BLaER1 treated with 17β-estradiol and CSF1 and Interleukin-3, amounts not matched to agents 10 nM and 100 nM (cell line): ENCODE measurements around the gene TOR1B.
"Not testable (repeated sequence)": the region's sequence is repeated elsewhere in the genome, so short reads cannot be mapped to it uniquely, and the experiment has no call there.

ENCODE experiments used
- H3K27ac ChIP-seq, 11 experiments: shearing (Covaris generic); formaldehyde crosslinking; 2 replicates each; pipeline ENCODE4 v1.8.1; 2022
- H3K27me3 ChIP-seq, 11 experiments: shearing (Covaris generic); formaldehyde crosslinking; 2 replicates each; pipeline ENCODE4 v1.8.1; 2022
- H3K36me3 ChIP-seq, 11 experiments: shearing (Covaris generic); formaldehyde crosslinking; 2 replicates each; pipeline ENCODE4 v1.8.1; 2022
- H3K4me1 ChIP-seq, 10 experiments: shearing (Covaris generic); formaldehyde crosslinking; 2 replicates each; pipeline ENCODE4 v1.8.1; 2022
- H3K4me2 ChIP-seq, 11 experiments: shearing (Covaris generic); formaldehyde crosslinking; 2 replicates each; pipeline ENCODE4 v1.8.1; 2022
- H3K4me3 ChIP-seq, 10 experiments: shearing (Covaris generic); formaldehyde crosslinking; 2 replicates each; pipeline ENCODE4 v1.8.1; 2022
- H3K9ac ChIP-seq, 11 experiments: shearing (Covaris generic); formaldehyde crosslinking; 2 replicates each; pipeline ENCODE4 v1.8.1; 2022
- H3K9me3 ChIP-seq, 11 experiments: shearing (Covaris generic); formaldehyde crosslinking; replicated peaks in 1 of 11; 2 replicates each; pipeline ENCODE4 v1.8.1; 2022
- H4K20me1 ChIP-seq, 11 experiments: shearing (Covaris generic); formaldehyde crosslinking; 2 replicates each; pipeline ENCODE4 v1.8.1; 2022
- Cebpa-rat ChIP-seq, 11 experiments: shearing (Covaris generic); IDR thresholded peaks; 2 replicates each; pipeline ENCODE4 v1.8.1; 2022

Gene TOR1B

DNA sequence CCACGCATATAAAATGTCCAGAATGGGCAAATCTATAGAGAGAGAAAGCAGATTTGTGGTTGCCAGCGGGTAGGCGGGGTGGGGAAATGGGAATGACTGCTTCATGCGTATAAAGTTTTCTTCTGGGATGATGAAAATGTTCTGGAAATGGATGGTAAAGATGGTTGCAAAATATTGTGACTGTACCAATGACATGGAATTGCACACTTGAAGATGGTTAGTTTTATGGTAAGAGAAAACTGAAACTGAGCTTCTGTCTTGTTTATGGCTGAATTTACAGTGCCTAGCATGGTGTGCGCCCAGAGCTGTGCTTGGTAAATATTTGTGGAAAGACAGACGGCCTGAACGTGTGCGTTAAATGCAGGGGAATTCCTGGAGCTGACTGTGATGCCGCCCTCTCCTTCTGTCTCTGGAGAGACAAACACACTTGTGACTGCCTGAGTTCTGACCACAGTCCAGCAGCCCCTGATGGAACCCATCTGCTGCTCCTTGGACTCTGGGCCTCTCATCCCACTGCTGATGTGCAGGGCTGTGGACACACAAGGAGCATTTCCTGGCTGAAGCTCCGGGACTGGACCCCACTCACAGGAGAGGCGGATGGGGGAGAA is 41.6 kb upstream of the TOR1B start:
- peak overlapping the region in 8 of 11 experiments; percentile 28 to 64 (median 52); a peak in 13 of 22 replicates for H3K9ac ChIP-seq
- H3K27me3 ChIP-seq: no peaks in the 10 kb centered on the region
- no peaks in the 10 kb centered on the region for H3K9me3 ChIP-seq
- TF ChIP-seq Cebpa-rat (IDR thresholded peaks at IDR 0.05): no peak
- peak overlapping the region; percentile 44 to 88 (median 66) for H3K4me2 ChIP-seq
- H3K27ac ChIP-seq: peak overlapping the region in 10 of 11 experiments; percentile 12 to 85 (median 73); a peak in 18 of 22 replicates
- H3K4me3 ChIP-seq: no peak overlapping the region
- peaks cover 30 to 99% (median 86%) of the 10 kb centered on the region in 10 experiments for H3K4me1 ChIP-seq
- no peaks in the 10 kb centered on the region for H3K36me3 ChIP-seq
- H4K20me1 ChIP-seq: no peaks in the 10 kb centered on the region

DNA sequence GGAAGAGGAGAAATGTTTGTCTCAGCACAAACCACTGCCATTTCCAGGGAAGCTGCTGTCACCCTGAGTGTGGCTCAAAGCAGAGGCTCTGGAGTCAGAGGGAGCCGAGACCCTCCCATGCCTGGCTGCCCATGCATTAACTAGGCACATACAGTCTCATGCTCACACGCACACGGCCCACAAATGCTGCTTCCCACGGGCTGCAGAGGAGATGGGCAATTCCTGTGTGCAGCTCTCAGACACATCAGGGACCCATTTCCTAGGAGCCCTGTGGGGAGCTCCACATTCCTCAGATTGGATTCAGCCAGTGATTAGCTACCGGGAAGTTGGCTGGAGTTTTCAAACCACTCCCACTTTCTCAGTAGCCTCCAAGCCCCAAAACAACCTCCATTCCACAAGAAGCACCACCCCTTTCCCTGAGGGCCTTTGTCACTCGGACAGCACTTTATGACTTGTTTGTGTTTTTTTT is 41.0 kb upstream of the TOR1B start:
- Histone ChIP-seq H4K20me1 (no peaks in the 10 kb centered on the region), H3K4me1 (peaks cover 24 to 99% (median 82%) of the 10 kb centered on the region in 10 experiments), H3K27ac (peak overlapping the region in 10 of 11 experiments; percentile 12 to 85 (median 73); a peak in 18 of 22 replicates), H3K9ac (peak overlapping the region in 8 of 11 experiments; percentile 28 to 64 (median 52); a peak in 13 of 22 replicates), H3K4me2 (peak overlapping the region; percentile 44 to 88 (median 66)), H3K27me3 (no peaks in the 10 kb centered on the region), H3K36me3 (no peaks in the 10 kb centered on the region), H3K4me3 (no peak overlapping the region), H3K9me3 (no peaks in the 10 kb centered on the region)
- TF ChIP-seq Cebpa-rat (IDR thresholded peaks at IDR 0.05): no peak

DNA sequence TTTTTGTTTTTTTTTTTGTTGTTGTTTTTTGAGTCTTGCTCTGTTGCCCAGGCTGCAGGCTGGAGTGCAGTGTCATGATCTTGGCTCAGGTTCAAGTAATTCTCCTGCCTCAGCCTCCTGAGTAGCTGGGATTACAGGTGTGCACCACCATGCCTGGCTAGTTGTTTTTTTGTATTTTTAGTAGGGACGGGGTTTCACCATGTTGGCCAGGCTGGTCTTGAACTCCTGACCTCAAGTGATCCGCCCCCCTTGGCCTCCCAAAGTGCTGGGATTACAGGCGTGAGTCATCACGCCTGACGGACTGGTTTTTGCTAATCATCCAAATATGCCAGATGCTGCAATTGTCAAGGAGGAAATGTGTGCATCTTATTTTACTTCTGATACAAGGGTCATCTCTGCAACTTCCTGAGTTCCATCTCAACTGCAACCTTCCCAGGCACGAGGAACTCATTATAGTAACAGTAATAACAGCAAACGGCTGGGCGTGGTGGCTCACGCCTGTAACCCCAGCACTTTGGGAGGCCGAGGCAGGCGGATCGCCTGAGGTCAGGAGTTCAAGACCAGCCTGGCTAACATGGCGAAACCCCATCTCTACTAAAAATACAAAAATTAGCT is 40.5 kb upstream of the TOR1B start:
- H3K27ac ChIP-seq: peak overlapping the region in 10 of 11 experiments; percentile 45 to 85 (median 73); a peak in 19 of 22 replicates
- not testable (repeated sequence) for H3K27me3 ChIP-seq, H3K4me3 ChIP-seq, H3K9me3 ChIP-seq, H4K20me1 ChIP-seq, H3K36me3 ChIP-seq
- peaks cover 19 to 96% (median 78%) of the 10 kb centered on the region in 10 experiments for H3K4me1 ChIP-seq
- peak overlapping the region; percentile 44 to 88 (median 66); a peak in 21 of 22 replicates for H3K4me2 ChIP-seq
- TF ChIP-seq Cebpa-rat (IDR thresholded peaks at IDR 0.05): peak in 6 of 11 experiments; percentile 5 to 57 (median 42); a peak in 7 of 22 replicates
- peak overlapping the region in 8 of 11 experiments; percentile 0 to 66 (median 56); a peak in 12 of 22 replicates for H3K9ac ChIP-seq

DNA sequence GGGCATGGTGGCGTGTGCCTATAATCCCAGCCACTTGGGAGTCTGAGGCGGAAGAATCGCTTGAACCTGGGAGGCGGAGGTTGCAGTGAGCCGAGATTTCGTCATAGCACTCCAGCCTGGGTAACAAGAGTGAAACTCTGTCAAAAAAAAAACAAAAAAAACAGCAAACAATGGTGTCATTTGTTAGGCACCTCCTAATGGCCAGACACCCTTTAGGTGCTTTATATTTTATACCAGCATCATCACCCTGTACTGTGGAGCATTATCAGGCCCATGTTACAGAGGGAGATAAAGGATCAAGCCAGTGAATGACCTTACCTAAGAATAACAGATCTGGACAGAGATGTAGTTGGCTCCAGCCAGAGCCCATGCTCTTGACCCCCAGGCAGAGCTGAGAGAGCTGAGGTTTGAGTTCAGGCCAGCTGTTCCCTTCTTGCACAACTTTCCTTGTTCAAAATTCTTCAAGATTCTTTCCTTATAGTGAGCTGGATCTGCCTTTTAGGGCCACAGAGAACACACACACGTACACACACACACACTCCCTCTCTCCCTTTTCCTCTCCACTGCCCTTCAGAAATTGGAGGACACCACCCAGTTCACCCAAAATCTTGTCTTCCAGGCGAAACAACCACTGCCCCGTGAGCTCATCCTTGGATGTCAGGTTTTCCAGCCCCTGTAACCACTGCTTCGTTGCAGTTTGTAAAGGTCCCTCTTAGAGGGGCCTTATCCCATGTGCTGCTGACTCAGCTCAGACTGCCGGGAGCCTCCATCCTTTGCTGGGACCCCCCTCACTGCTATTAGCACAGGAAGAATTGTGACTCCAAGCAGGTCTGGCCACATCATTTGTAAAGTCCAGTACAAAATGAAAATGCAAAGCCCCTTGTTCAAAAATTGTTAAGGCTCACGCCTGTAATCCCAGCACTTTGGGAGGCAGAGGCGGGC is 39.7 kb upstream of the TOR1B start:
- H3K4me3 ChIP-seq: 0 out of 20 replicates have a peak overlapping the region, but pooled peaks of 1 of the 10 experiments have one; percentile 12
- H3K9ac ChIP-seq: peak overlapping the region in 9 of 11 experiments; percentile 7 to 66 (median 56); a peak in 14 of 22 replicates
- TF ChIP-seq Cebpa-rat (IDR thresholded peaks at IDR 0.05): peak in 1 of 11 experiments; percentile 7; a peak in 2 of 22 replicates
- peak overlapping the region in 10 of 11 experiments; percentile 57 to 88 (median 74); a peak in 19 of 22 replicates for H3K4me2 ChIP-seq
- no peaks in the 10 kb centered on the region for H4K20me1 ChIP-seq
- H3K36me3 ChIP-seq: no peaks in the 10 kb centered on the region
- H3K9me3 ChIP-seq: no peaks in the 10 kb centered on the region
- peak overlapping the region in 10 of 11 experiments; percentile 45 to 85 (median 73); a peak in 19 of 22 replicates for H3K27ac ChIP-seq
- no peaks in the 10 kb centered on the region for H3K27me3 ChIP-seq
- H3K4me1 ChIP-seq: peaks cover 11 to 91% (median 70%) of the 10 kb centered on the region in 10 experiments

DNA sequence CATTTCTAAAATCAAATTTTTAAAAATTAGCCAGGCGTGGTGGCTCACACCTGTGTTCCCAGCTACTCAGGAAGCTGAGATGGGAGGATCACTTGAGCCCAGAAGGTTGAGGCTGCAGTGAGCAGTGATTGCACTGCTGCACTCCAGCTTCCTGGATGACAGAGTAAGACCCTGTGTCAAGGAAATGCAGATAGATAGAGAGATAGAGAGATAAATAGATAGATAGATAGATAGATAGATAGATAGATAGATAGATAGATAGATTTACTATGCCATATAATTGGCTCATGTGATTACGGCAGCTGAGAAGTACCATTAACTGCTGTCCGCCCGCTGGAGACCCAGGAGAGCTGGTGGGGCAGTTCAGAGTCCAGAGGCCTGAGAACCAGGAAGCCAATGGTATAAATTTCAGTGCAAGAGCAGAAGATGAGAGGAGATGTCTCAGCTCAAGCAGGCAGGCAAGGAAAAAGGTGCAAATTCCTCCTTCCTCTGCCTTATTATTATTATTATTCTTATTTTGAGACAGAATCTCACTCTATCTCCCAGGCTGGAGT is 37.1 kb upstream of the TOR1B start:
- peak overlapping the region in 2 of 11 experiments; percentile 6 to 83; a peak in 3 of 22 replicates for H3K27ac ChIP-seq
- no peaks in the 10 kb centered on the region for H4K20me1 ChIP-seq
- H3K36me3 ChIP-seq: no peaks in the 10 kb centered on the region
- no peak overlapping the region for H3K4me3 ChIP-seq
- no peak for TF ChIP-seq Cebpa-rat (IDR thresholded peaks at IDR 0.05)
- H3K27me3 ChIP-seq: no peaks in the 10 kb centered on the region
- peaks cover 9 to 76% (median 48%) of the 10 kb centered on the region in 10 experiments for H3K4me1 ChIP-seq
- H3K9me3 ChIP-seq: no peaks in the 10 kb centered on the region
- peak overlapping the region in 6 of 11 experiments; percentile 2 to 88 (median 38); a peak in 9 of 22 replicates for H3K4me2 ChIP-seq
- no peak overlapping the region for H3K9ac ChIP-seq

DNA sequence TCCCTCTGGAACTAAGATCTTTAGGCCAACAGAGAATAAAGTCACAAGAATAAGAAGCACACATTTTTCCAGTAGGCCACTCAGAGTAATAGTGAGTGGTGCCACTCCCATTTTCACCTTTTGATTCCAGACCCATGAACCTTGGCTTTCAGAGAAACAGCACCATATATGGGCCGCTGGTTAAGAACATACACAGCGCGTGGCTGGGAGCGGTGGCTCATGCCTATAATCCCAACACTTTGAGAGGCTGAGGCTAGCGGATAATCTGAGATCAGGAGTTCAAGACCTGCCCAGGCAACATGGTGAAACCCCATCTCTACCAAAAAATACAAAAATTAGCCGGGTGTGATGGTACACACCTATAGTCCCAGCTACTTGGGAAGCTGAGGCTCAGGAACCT is 34.5 kb upstream of the TOR1B start:
- H3K27me3 ChIP-seq: no peaks in the 10 kb centered on the region
- no peak overlapping the region for H3K9ac ChIP-seq
- no peak overlapping the region for H3K4me2 ChIP-seq
- H3K4me1 ChIP-seq: peaks cover 0 to 68% (median 30%) of the 10 kb centered on the region in 10 experiments; a peak in 17 of 20 replicates
- H3K36me3 ChIP-seq: no peaks in the 10 kb centered on the region
- no peak overlapping the region; a peak in 1 of 22 replicates for H3K27ac ChIP-seq
- H4K20me1 ChIP-seq: no peaks in the 10 kb centered on the region
- H3K4me3 ChIP-seq: no peak overlapping the region
- no peak for TF ChIP-seq Cebpa-rat (IDR thresholded peaks at IDR 0.05)
- no peaks in the 10 kb centered on the region for H3K9me3 ChIP-seq

DNA sequence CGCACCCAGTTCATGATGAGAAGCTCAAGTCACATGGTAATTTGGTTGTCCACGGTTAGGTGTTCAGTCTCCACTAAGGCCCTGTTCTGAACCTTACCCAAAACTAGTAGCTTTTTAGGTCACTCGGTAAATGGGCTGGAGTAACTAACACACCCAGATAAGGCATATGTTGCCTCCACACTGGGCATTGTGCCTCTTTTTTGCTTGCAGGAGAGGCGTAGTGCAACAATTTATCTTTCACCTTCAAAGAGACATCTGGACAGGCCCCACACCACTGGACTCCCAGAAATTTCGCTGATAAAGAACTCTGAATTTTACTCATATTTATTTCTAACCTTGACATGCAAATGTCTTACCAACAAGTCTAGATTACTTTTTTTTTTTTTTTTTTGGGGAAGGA is 33.3 kb upstream of the TOR1B start:
- no peak overlapping the region for H3K4me3 ChIP-seq
- no peaks in the 10 kb centered on the region for H4K20me1 ChIP-seq
- peaks cover 3 to 67% (median 28%) of the 10 kb centered on the region in 10 experiments for H3K4me1 ChIP-seq
- TF ChIP-seq Cebpa-rat (IDR thresholded peaks at IDR 0.05): no peak
- 0 out of 22 replicates have a peak overlapping the region, but pooled peaks of 2 of the 11 experiments have one; percentile 2 to 11 for H3K27ac ChIP-seq
- H3K9me3 ChIP-seq: no peaks in the 10 kb centered on the region
- H3K9ac ChIP-seq: no peak overlapping the region
- H3K27me3 ChIP-seq: peaks cover 0 to 2% (median 0%) of the 10 kb centered on the region in 11 experiments; a peak in 5 of 22 replicates
- no peak overlapping the region for H3K4me2 ChIP-seq
- H3K36me3 ChIP-seq: no peaks in the 10 kb centered on the region

DNA sequence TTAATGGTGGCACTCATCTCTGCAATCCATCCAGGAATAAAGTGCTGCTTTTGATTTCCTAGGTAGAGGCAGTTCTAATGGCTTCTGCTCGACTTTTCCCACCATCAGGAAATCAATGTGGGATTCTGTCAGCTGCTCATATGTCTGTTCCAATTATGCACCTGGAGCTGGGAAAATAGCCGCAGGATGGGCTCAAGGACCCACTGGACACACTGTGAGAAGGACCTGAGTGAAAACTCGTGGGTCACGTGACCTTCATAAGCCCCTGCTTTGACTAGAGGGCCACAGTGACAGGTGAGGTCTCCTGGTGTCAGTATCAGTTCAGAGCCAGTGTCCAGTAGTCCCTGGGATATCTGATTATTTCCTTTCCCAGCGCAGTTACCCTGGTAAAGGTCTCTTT is 32.2 kb upstream of the TOR1B start:
- Histone ChIP-seq H3K9ac (no peak overlapping the region), H3K27ac (no peak overlapping the region), H3K4me3 (no peak overlapping the region), H3K4me1 (peaks cover 13 to 67% (median 30%) of the 10 kb centered on the region in 10 experiments), H4K20me1 (no peaks in the 10 kb centered on the region), H3K4me2 (no peak overlapping the region), H3K27me3 (peaks cover 0 to 7% (median 0%) of the 10 kb centered on the region in 11 experiments; a peak in 5 of 22 replicates), H3K9me3 (no peaks in the 10 kb centered on the region), H3K36me3 (no peaks in the 10 kb centered on the region)
- TF ChIP-seq Cebpa-rat (IDR thresholded peaks at IDR 0.05): no peak
